ENCODE data around the gene PLIN5.

Gene PLIN5

DNA sequence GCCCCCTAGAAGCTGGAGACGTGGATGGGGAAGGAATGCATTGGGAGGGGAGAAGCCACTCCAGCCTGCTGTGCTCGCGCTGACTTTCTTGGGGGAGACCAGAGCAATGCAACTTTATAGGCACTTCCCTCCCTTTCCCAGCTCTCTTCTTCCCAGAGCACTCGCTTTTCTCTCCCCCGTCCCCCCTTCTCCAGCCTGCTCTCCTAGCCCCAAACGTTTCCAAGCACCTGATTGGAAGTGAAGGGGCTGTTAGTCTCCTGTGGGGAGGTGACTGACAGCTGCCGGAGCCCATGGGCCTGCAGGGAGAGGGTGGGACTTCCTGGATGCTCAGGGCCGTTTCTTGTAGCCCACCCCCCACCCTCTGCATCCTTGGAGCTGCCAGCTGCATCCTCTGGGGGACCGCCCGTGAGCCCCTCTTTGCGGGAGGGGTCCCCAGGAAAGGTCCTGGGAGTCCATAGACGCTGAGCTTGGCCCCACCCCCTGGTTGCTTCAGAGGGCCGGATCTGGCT is 60.5 kb downstream of the PLIN5 start:
- DNase-seq: peak; percentile 49

DNA sequence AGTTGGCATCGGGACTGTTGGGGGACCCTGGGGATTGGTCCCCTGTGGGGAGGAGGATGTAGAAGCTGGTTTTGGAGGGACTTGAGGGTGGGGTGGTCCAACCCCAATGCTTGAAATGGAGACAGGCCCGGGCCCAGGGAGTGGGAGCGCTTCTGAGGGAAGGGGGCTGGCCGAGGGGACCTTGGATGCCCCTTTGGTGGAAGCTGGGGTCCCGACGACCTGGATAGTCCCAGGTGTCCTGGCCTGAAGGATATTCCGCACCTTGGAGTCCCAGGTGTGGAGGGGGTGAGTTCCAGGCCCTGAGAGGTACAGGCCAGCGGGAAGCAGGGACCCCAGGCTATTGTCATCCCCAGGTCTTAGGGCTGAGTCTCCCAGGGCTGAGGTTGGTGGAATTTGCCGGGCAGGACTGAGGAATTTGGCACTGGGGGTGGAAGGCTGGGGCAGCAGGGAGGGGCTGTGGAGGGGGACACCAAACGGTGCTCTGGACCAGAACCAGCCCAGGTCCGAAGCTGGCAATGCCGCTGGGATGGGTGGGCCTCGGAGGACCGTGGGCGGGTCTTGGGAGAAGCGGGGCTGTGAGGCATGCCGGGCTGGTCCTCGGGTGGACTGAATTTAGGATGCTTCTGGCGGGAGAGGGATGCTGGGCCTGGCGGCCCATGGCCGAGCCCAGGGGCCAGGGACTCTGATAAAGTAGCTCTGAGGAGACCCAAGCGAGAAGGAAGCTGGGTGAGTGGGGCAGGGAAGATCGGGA is 61.1 kb downstream of the PLIN5 start:
- no peak for DNase-seq

GRCh38 chr19:4473011-4473762 is 61.8 kb downstream of the PLIN5 start:
- DNase-seq: no peak
